ENCODE data around the gene TBC1D10B.
"Not testable (repeated sequence)": the region's sequence is repeated elsewhere in the genome, so short reads cannot be mapped to it uniquely, and the experiment has no call there.

TBC1D10B gene

DNA sequence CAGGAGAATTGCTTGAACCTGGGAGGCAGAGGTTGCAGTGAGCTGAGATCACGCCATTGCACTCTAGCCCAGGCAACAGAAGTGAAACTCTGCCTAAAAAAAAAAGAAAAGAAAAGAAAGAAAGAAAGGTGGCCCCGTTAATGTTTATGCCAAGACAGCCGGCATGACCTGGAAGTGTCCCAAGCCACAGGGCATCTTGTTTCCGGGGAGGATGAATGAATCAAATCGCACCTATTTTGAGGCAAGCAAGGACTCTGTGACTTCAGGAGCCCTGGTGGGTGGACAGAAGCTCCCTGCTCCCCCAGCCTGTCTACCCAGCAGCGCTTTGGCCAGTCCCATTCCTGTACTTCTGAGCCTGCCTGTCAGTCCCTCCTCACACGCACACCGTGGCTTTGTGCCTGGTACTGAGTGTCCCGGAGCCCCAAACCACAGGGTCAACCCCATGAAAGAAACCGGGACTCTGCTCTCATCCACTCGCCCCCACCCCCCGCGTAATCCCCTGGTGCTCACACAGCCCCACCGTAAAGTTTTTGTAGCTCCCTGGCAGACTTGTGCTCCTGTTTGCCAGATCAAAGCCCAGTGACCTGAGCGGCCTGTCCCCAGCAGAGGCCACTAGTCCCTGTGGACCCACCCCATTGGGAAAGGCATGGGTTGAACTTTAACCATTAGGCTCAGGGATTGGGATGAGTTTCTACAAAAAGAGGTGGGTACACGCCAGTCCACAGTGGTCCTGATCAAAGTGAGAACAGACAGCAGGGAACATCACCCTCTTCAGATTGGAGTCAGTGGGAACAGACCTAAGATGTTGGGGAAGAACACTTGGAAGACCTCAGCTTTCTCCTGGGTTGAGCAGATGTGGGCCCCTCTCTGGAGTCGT lies 34.5 kb downstream of the TBC1D10B start:
- peak; percentile 40 for DNase-seq (ENCODE audit: low read depth)
- peak overlapping the region; percentile 78 for H3K4me3 ChIP-seq (ENCODE audit: low read depth, low read length)

DNA sequence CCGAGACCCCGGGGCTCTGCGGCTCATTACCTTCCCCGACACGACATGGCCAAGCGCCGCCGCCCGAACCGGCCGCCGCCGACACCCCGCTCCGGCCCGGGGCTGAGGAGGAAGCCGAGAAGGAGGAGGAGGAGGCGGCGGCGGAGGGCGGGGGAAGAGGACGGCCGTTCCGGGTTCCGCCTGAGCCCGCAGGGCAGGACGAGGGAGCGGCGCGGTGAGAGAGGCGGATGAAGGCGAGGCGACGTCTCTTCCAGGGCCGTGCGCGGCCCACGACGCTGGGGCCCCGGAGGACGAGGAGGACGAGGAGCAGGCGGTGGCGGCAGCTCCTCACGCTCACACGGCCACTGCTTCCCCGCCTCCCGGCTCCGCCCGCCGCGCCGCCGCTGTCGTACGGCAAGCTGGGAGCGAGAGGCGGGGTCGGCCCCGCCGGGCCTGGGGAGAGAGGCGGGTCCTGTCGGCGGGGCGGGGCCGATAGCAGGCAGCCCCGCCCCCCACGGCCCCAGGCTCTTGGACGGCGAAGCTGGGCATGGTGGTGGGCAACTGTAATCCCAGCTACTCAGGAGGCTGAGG lies 35.2 kb downstream of the TBC1D10B start:
- peak overlapping the region; percentile 78 for H3K4me3 ChIP-seq (ENCODE audit: low read depth, low read length)
- DNase-seq (ENCODE audit: low read depth) = peak; percentile 71

More for the DNA sequence above, 34.5 kb downstream of the TBC1D10B start:
- TF ChIP-seq, protein P1, sequence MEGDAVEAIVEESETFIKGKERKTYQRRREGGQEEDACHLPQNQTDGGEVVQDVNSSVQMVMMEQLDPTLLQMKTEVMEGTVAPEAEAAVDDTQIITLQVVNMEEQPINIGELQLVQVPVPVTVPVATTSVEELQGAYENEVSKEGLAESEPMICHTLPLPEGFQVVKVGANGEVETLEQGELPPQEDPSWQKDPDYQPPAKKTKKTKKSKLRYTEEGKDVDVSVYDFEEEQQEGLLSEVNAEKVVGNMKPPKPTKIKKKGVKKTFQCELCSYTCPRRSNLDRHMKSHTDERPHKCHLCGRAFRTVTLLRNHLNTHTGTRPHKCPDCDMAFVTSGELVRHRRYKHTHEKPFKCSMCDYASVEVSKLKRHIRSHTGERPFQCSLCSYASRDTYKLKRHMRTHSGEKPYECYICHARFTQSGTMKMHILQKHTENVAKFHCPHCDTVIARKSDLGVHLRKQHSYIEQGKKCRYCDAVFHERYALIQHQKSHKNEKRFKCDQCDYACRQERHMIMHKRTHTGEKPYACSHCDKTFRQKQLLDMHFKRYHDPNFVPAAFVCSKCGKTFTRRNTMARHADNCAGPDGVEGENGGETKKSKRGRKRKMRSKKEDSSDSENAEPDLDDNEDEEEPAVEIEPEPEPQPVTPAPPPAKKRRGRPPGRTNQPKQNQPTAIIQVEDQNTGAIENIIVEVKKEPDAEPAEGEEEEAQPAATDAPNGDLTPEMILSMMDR (conservative IDR thresholded peaks at IDR 0.05; ENCODE audit: low read depth, low read length) = no peak

DNA sequence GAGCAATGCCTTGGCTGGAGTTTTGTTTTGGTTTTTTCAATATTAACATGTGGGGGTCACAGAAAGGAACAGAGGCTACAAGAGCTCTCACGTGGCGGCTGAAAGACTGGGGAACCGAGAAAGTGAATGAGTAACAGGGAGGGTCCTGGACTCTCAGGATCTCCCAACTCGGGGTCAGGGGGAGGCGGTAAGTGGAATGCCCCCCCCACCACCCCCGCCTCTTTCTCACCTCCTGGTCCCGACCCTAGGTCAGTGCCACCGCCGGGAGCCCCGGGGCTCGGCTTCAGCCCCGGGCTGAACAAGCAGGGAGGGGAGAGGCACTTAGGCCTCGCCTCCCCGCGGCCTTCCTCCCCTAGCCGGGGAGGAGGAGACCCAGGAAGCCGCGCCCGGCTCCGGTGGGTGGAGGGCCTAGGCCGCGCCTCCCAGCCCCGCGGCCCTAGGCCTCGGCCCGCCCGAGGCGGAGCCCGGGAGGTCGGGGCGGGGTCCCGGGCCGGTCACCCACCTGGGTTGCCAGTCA lies 35.8 kb downstream of the TBC1D10B start:
- H3K4me3 ChIP-seq (ENCODE audit: low read depth, low read length) = peak overlapping the region; percentile 78

DNA sequence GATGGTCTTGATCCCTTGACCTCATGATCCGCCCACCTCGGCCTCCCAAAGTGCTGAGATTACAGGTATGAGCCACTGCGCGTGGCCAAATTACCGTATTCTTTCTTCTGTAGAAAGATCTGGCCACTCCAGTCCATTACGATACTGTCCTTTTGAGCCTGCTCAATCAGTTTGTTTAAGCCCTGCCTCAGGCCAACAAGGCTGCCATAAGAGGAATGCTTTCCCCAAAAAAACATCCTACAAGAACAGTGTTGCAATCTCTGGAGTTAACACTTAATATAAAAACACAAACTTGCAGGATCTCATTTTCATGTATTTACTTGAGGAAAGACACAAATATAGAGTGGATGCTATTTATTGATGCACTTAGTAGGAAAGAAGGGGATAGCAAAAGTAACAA lies 46.1 kb downstream of the TBC1D10B start:
- H3K4me3 ChIP-seq (ENCODE audit: low read depth, low read length); DNase-seq (ENCODE audit: low read depth): not testable (repeated sequence)

More for the DNA sequence above, 35.8 kb downstream of the TBC1D10B start:
- DNase-seq (ENCODE audit: low read depth) = peak; percentile 80

DNA sequence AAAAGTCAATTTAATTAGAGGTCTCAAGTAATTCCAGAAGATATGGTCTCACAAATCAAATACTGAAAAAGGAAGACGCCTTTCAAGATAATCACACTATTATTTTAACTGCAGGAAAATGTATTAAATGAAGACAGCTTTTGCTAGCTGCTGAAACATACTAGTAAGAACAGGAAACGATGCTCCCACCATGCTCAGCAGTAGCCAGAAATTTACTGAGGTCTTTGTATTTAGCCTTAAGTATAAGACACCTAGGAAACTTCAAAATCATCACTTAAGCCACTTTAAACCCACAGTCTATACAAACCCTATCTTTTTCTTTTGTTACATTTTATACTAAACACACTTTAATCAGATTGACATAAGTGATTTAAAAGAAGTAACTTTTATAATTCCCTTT lies 51.6 kb downstream of the TBC1D10B start:
- H3K4me3 ChIP-seq (ENCODE audit: low read depth, low read length); DNase-seq (ENCODE audit: low read depth): not testable (repeated sequence)

DNA sequence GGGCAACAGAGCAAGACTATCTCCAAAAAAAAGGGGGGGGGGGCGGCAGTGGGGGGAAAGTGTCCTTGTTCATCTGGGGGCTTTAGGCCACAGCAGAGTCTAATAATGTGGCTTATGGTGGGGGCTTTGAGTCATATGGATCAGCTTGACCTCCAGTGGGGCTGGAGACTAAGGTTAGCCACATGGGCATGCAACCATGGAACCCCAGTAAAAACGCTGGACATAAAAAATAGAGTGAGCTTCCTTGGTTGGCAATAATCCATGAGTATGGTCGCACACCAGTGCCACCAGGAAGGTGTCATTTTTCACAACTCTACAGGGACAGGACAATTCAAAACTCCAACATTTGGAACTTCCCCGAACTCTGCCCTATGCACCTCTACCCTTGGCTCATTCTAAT lies 59.4 kb downstream of the TBC1D10B start:
- not testable (repeated sequence) for H3K4me3 ChIP-seq (ENCODE audit: low read depth, low read length); DNase-seq (ENCODE audit: low read depth)

DNA sequence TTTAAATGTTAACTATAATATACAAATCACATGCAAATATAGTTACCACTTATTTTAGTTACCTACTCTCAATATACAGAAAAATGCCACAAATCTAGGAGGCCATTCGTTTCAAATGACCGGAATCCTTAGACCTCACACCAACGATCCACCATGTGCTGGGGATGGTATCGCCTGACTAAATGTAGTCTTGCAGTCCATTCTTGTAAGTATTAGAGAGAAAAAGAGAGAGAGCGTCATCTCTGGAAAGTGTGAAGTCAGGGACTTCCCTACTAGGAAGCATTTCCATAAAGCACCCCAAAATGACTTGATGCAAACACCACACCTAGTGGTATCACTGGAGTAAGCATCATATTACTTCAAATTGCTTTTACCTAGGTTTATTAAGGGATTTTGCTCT lies 61.0 kb downstream of the TBC1D10B start:
- not testable (repeated sequence) for H3K4me3 ChIP-seq (ENCODE audit: low read depth, low read length); DNase-seq (ENCODE audit: low read depth)
